ENCODE results near the gene ELF1. TPM values are rescaled to one million over a fixed set of nuclear protein-coding genes. Genes with fewer than 3 reads are reported as not detected.

ELF1 gene
- total RNA-seq, 3 donors from 2014 or later: 80.2 to 111 (median 96.8) TPM

GRCh38 chr13:41034881-41035280 is 15.8 kb upstream of the ELF1 start:
- Histone ChIP-seq H3K9me3 (no peaks in the 10 kb centered on the region), H3K4me3 (no peak overlapping the region), H3K4me1 (ENCODE audit: low read depth) (no peaks in the 10 kb centered on the region), H3K36me3 (ENCODE audit: low read depth) (no peaks in the 10 kb centered on the region)
- no peak for DNase-seq
- intact Hi-C loops (cut with DNase I, micrococcal nuclease): no loop called here
- no peak for ATAC-seq
- TF ChIP-seq CTCF (IDR thresholded peaks at IDR 0.05): no peak

DNA sequence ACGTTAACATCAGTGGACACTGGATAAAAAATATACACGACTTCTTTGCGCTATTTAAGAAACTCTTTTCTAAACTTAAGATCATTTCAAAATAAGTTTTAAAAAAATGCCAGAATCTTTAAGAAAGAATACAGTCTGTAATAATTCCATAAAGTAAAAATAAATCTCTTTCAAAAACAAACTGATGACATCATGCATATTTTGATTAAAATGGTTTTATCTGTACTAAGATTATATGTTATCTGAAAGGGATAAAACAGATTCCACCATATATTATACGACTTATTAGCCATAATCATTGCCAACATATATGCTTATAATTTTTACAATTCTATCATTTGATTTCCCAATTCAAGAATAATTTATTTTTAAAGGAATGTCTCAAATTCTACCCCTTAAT is 15.3 kb upstream of the ELF1 start:
- Histone ChIP-seq H3K9me3 (no peaks in the 10 kb centered on the region), H3K4me3 (no peak overlapping the region), H3K4me1 (ENCODE audit: low read depth) (no peaks in the 10 kb centered on the region), H3K36me3 (ENCODE audit: low read depth) (no peaks in the 10 kb centered on the region)
- ATAC-seq (no peak), DNase-seq (no peak)
- TF ChIP-seq CTCF (IDR thresholded peaks at IDR 0.05): no peak
- intact Hi-C loops (cut with DNase I, micrococcal nuclease): no loop called here

- intact Hi-C loops (cut with DNase I, micrococcal nuclease): no loop called here
- H3K4me3 ChIP-seq: no peak overlapping the region
- no peak for ATAC-seq
- no peaks in the 10 kb centered on the region for H3K4me1 ChIP-seq (ENCODE audit: low read depth)
- DNase-seq: no peak
- TF ChIP-seq CTCF (IDR thresholded peaks at IDR 0.05): no peak
- H3K36me3 ChIP-seq (ENCODE audit: low read depth): no peaks in the 10 kb centered on the region
- H3K9me3 ChIP-seq: no peaks in the 10 kb centered on the region
Measured at GRCh38 chr13:41032691-41033376, 13.7 kb upstream of the ELF1 start.

DNA sequence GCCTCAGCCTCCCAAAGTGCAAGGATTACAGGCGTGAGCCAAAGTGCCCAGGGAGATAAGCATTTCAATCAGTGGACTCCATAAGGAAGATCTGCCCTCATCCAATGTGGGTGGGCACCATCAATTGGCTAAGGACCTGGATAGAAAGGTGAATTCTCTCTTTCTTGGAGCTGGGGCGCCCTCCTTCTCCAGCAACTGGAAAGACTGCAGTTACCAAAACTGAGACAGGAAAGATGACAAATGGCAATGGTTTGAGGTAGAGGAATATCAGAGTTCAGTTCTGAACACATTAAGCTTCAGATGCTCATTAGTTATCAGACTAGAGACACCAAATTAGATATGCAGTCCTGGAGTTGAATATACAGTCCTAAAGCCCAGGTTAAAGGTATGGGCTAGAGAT is 10.5 kb upstream of the ELF1 start:
- Histone ChIP-seq H3K4me1 (ENCODE audit: low read depth) (peaks cover 18% of the 10 kb centered on the region), H3K36me3 (ENCODE audit: low read depth) (no peaks in the 10 kb centered on the region), H3K9me3 (no peaks in the 10 kb centered on the region), H3K4me3 (no peak overlapping the region)
- no peak for DNase-seq
- TF ChIP-seq CTCF (IDR thresholded peaks at IDR 0.05): no peak
- no peak for ATAC-seq
- intact Hi-C loops (cut with DNase I, micrococcal nuclease): no loop called here

GRCh38 chr13:41028051-41028450 is 8.9 kb upstream of the ELF1 start:
- intact Hi-C loops (cut with DNase I, micrococcal nuclease): no loop called here
- Histone ChIP-seq H3K9me3 (no peaks in the 10 kb centered on the region), H3K36me3 (ENCODE audit: low read depth) (no peaks in the 10 kb centered on the region), H3K4me3 (no peak overlapping the region), H3K4me1 (ENCODE audit: low read depth) (peaks cover 18% of the 10 kb centered on the region)
- DNase-seq (no peak), ATAC-seq (no peak)
- no peak for TF ChIP-seq CTCF (IDR thresholded peaks at IDR 0.05)

- no peak for TF ChIP-seq CTCF (IDR thresholded peaks at IDR 0.05)
- ATAC-seq (no peak), DNase-seq (no peak)
- no peak overlapping the region for H3K4me3 ChIP-seq
- no peaks in the 10 kb centered on the region for H3K36me3 ChIP-seq (ENCODE audit: low read depth)
- H3K4me1 ChIP-seq (ENCODE audit: low read depth): peaks cover 22% of the 10 kb centered on the region
- intact Hi-C loops (cut with DNase I, micrococcal nuclease): no loop called here
- no peaks in the 10 kb centered on the region for H3K9me3 ChIP-seq
Measured at GRCh38 chr13:41026788-41027187, 7.7 kb upstream of the ELF1 start.
